ENCODE results near the gene MST1R.
"Not testable (repeated sequence)": the region's sequence is repeated elsewhere in the genome, so short reads cannot be mapped to it uniquely, and the experiment has no call there.

MST1R gene

DNA sequence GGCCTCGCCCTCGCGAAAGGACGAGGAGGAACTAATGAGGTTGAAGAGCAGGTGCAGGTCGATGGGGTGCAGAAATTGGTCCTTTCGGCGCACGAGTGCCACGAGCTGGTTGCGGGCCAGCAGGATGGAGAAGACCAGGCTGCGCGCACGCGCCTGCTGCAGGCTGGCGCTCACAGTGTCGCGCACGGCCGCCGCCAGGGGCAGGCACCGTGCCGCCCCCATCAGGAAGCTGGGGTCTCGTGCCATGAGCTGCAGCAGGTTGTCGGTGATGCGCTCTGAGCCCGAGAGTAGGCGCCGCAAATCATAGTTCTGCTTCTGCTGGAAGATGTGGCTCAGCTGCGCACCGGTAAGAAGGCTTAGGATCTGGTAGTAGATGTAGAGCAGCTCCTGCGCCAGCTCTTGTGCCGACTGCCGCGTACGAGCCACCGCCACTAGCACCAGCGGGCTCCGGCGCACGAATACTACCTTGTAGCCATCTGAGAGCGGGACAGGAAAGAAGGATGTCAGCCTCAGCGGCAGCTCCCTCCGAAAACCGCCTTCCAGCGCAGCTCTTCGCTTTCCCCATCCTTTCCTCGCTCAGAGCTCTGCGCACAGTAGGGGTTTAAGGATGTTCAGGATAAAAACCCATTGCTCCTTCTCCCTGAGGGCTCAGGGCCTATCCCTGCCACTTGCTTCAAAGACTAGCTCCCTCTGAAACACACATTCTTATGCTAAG, 6.9 kb upstream of the MST1R start:
- no peak overlapping the region for H3K27ac ChIP-seq
- TF ChIP-seq ZFX (IDR thresholded peaks at IDR 0.05) = no peak
- TF ChIP-seq, protein P1, sequence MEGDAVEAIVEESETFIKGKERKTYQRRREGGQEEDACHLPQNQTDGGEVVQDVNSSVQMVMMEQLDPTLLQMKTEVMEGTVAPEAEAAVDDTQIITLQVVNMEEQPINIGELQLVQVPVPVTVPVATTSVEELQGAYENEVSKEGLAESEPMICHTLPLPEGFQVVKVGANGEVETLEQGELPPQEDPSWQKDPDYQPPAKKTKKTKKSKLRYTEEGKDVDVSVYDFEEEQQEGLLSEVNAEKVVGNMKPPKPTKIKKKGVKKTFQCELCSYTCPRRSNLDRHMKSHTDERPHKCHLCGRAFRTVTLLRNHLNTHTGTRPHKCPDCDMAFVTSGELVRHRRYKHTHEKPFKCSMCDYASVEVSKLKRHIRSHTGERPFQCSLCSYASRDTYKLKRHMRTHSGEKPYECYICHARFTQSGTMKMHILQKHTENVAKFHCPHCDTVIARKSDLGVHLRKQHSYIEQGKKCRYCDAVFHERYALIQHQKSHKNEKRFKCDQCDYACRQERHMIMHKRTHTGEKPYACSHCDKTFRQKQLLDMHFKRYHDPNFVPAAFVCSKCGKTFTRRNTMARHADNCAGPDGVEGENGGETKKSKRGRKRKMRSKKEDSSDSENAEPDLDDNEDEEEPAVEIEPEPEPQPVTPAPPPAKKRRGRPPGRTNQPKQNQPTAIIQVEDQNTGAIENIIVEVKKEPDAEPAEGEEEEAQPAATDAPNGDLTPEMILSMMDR (conservative IDR thresholded peaks at IDR 0.05) = no peak

DNA sequence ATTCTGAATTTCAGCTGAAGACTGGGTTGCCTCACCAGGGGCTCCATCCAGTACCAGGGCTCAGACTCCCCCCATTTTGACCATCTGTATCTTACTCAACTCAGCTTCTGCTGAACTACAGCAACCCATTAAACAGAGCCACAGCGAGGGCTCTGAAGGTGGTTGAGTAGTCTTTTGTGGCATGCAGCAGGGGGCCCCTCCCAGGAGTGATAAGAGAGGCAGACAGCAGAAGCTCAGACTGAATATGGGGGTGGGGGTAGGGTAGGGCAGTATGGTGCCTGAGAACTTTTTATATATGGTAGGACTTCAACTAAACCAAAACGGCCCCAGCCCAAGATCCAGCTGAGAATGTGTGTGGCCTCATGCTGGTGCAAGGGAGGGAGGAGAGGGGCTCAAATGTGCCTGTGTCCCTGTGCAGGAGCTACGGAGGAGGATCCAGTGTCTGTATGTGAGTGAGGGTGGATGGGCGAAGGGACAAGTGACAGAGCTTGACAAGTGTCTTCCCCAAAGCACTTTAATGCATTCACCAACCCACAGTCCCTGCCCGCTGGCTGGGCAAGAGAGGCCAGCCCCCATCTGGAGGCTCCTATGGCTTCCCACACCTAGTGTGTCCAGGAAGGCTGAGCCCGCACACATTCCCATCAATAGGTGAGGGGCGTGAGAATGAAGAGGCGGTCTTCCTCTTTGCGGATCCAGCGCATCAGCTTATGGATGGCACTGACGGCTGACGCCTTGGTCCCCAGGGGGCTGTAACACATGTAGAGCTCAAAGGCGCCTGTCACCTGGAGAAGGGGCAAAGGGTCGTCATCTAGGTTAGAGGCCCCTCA, 4.9 kb upstream of the MST1R start:
- H3K27ac ChIP-seq = no peak overlapping the region
- TF ChIP-seq ZFX (IDR thresholded peaks at IDR 0.05) = no peak
- TF ChIP-seq, protein P1 (conservative IDR thresholded peaks at IDR 0.05) = no peak

DNA sequence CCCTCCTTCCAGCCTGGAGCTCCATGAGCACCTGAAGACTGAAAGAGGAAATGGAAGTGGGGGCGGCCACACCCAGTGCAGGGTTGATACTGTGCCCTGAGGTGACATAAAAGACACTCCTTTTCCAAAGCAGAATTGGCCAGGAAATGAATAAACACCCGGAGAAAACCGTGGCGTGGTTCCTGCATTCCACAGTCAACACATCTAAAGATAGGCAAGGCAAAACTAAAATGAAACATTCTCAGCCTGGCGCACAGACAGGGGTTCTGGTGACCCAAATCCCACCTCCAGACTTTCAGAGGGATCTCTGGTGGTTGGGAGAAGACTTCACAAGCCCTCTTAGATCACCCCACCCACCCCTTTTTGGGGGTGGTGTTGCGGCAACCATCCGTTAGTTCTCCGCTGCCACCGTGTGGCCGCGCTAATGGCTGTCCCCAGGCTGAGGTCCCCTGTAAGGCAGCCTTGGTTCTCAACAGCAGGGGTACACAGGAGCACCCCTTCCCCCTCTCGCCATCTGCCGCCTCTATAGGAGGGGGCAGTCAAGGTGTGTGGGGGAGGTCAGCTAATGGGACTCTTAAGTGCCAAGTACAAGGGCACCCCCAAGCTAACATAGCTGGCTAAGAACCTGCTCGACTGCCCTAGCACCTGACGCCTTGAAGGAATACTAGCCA, 2.5 kb upstream of the MST1R start:
- no peak overlapping the region for H3K27ac ChIP-seq
- TF ChIP-seq, protein P1 (conservative IDR thresholded peaks at IDR 0.05) = no peak; the same call in 1 of the 2 replicates
- no peak for TF ChIP-seq ZFX (IDR thresholded peaks at IDR 0.05)

DNA sequence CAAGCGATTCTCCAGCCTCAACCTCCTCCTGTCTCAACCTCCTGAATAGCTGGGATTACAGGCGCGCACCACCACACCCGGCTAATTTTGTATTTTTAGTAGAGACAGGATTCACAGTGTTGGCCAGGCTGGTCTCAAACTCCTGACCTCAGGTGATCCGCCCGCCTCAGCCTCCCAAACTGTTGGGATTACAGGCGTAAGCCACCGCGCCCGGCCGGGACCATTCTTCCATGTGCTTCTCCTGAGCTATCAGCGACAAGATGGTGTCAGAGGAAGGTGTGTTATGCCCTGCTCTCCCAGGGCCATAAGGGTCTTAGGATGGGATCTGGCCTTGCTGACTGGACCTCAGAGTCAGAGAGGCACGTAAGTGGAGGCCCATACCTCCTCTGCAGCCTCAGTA, 775 bp upstream of the MST1R start:
- H3K27ac ChIP-seq = not testable (repeated sequence)

DNA sequence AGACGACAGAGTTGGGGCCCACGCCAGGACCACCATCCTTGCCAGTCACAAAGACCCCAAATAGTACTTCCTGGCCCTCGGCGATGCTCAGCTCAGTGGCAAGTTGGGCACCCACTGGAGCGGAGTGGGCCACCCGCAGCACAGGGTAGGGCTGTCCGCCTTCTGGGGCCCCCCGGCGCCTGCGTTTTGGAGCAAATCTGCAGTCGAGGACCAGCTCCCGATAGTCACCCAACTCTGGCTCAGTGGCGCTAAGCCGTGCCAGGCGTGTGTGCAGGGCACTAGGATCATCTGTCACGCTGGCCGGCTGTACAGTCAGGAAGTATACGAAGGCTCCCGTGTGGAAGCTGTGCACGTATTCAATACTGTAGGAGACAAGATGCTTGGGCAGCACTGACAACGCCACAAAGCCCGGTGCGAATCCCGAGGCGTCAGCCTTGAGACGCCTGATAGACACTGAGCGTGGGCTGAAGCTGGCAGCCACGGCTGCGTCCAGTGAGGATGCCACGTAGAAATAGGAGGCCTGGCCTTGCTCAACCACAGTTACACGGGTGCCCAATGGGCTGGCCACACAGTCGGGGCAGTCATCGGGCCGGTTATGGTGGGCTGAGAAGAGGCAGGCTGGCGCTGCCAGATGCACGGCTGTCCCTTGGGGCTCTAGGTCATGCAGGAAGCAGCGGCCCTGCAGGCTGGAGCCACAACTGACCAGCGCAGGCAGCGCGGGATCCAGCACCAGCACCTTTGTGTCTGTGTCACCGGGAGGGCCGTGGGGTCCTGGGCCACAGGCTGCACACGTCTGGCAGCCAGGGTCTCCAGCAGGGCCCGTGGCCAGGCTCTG, 945 bp downstream of the MST1R start:
- H3K27ac ChIP-seq = no peak overlapping the region
- TF ChIP-seq, protein P1 (conservative IDR thresholded peaks at IDR 0.05) = no peak
- no peak for TF ChIP-seq ZFX (IDR thresholded peaks at IDR 0.05)

DNA sequence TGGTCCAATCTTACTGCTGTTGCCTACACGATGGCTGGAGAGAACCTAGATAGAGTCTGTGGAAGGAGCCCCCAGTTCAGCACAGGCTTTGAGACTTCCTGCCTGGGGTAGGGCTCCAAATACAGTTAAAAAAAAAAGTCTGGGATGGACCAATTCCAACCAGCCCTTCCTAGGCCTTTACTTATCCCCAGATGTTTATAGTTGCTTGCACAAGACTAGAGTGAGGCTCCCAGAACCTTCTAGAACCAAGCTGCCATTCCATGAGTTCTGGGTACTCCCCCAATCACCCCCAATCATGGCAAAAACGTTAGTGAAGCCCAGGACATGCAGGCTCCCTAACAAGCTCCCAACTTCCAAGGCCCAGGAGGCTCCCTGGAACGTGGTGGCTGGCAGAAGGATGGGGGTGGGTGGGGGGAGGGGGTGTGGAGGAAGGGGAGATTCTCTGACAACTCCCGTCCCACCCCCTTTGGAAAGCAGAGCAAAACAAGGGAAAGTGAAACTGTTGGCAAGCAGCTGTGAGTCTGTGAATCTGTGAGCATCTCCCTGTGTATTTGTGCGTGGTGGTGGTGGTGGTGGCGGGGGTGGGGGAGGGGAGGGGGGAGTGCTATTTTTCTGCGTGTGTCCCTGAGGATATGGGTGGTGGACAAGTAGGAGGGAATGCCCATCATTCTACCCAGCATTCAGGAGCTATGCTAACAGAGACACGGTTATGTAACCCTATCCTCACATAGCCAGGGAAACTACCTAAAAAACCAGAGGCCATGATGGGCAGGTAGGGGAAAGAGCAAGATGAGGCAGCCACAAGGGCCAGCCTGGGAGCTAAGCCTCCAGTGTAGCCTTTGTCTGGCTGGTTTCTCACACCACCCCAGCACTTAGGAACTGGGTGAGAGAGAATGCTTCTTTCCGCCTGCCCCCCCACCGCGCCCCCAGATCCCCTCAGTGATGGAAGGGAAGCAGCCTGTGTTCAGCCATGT, 2.0 kb downstream of the MST1R start:
- H3K27ac ChIP-seq = no peak overlapping the region
- TF ChIP-seq, protein P1 (conservative IDR thresholded peaks at IDR 0.05) = no peak
- no peak for TF ChIP-seq ZFX (IDR thresholded peaks at IDR 0.05)

Measured in C4-2B (cell line).